ENCODE results near the gene RAD18. TPM values are rescaled to one million over a fixed set of nuclear protein-coding genes. Genes with fewer than 3 reads are reported as not detected.

RAD18 gene
- total and polyA plus RNA-seq, 4 donors: 1.2 to 9.0 (median 4.3) TPM

DNA sequence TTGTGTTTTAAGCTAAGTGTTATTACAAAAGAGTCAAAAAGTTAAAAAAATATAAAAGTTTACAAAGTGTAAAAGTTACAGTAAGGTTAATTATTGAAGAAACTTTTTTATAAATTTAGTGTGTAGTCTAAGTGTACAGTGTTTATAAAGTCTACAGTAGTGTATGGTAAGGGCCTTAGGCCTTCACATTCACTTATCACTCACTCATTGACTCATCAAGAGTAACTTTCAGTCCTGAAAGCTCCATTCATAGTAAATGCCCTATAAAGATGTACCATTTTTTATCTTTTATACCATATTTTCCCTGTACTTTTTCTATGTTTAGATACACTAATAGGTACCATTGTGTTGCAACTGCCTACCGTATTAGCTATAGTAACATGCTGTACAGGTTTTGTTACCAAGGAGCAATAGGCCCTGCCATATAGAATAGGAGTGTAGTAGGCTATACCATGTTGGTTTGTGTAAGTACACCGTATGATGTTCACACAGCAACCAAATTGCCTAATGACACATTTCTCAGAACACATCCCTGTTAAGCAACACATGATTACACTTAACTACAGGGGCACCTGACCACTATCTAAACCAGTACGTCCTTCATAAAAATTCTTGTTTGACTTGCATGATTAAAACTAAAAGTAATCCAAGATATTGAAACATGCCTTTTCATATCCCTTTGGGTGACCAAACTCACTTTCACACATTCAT, 17.2 kb downstream of the RAD18 start:
- WGBS: 64% methylated on average over 3 of the region's 3 CpGs
- H3K9me3 ChIP-seq (ENCODE audit: control insufficient read depth in 4 of 4, low read length in 3 of 4): no peaks in the 10 kb centered on the region
- peaks cover 1 to 6% (median 5%) of the 10 kb centered on the region in 4 donors for H3K36me3 ChIP-seq (ENCODE audit: control insufficient read depth in 4 of 4, insufficient read depth in 3 of 4, low read depth in 1 of 4, low read length in 3 of 4)
- H3K4me3 ChIP-seq (ENCODE audit: low read depth in 1 of 3, low read length in 3 of 3): no peak overlapping the region
- H3K27me3 ChIP-seq (ENCODE audit: control insufficient read depth in 4 of 4, insufficient read depth in 4 of 4, low read length in 3 of 4): no peaks in the 10 kb centered on the region
- no peak for DNase-seq (ENCODE audit: low spot score)
- no peaks in the 10 kb centered on the region for H3K4me1 ChIP-seq (ENCODE audit: control insufficient read depth in 4 of 4, insufficient read depth in 4 of 4, low read length in 3 of 4)
- H3K9ac ChIP-seq (ENCODE audit: low read depth in 1 of 2, low read length in 2 of 2): no peak overlapping the region
- no peak for TF ChIP-seq FOXA2 (IDR thresholded peaks at IDR 0.05)
- no peak for TF ChIP-seq RAD21 (IDR thresholded peaks at IDR 0.05)
- TF ChIP-seq GABPA (IDR thresholded peaks at IDR 0.05 in 1 of 2, conservative IDR thresholded peaks at IDR 0.05 in 1 of 2): no peak
- TF ChIP-seq YY1 (IDR thresholded peaks at IDR 0.05): no peak
- no peak for TF ChIP-seq HNF4G (IDR thresholded peaks at IDR 0.05)
- TF ChIP-seq, protein P1, sequence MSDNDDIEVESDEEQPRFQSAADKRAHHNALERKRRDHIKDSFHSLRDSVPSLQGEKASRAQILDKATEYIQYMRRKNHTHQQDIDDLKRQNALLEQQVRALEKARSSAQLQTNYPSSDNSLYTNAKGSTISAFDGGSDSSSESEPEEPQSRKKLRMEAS (IDR thresholded peaks at IDR 0.05): no peak
- TF ChIP-seq EGR1 (IDR thresholded peaks at IDR 0.05; ENCODE audit: low read depth in 2 of 2): no peak
- TF ChIP-seq NR2F2 (IDR thresholded peaks at IDR 0.05): no peak
- no peak for TF ChIP-seq SP1 (IDR thresholded peaks at IDR 0.05)
- TF ChIP-seq FOXA1 (IDR thresholded peaks at IDR 0.05): no peak
- TF ChIP-seq, protein P2, sequence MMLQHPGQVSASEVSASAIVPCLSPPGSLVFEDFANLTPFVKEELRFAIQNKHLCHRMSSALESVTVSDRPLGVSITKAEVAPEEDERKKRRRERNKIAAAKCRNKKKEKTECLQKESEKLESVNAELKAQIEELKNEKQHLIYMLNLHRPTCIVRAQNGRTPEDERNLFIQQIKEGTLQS (IDR thresholded peaks at IDR 0.05): no peak
- TF ChIP-seq, protein P3, sequence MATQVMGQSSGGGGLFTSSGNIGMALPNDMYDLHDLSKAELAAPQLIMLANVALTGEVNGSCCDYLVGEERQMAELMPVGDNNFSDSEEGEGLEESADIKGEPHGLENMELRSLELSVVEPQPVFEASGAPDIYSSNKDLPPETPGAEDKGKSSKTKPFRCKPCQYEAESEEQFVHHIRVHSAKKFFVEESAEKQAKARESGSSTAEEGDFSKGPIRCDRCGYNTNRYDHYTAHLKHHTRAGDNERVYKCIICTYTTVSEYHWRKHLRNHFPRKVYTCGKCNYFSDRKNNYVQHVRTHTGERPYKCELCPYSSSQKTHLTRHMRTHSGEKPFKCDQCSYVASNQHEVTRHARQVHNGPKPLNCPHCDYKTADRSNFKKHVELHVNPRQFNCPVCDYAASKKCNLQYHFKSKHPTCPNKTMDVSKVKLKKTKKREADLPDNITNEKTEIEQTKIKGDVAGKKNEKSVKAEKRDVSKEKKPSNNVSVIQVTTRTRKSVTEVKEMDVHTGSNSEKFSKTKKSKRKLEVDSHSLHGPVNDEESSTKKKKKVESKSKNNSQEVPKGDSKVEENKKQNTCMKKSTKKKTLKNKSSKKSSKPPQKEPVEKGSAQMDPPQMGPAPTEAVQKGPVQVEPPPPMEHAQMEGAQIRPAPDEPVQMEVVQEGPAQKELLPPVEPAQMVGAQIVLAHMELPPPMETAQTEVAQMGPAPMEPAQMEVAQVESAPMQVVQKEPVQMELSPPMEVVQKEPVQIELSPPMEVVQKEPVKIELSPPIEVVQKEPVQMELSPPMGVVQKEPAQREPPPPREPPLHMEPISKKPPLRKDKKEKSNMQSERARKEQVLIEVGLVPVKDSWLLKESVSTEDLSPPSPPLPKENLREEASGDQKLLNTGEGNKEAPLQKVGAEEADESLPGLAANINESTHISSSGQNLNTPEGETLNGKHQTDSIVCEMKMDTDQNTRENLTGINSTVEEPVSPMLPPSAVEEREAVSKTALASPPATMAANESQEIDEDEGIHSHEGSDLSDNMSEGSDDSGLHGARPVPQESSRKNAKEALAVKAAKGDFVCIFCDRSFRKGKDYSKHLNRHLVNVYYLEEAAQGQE (IDR thresholded peaks at IDR 0.05): no peak
- TF ChIP-seq TAF1 (conservative IDR thresholded peaks at IDR 0.05): no peak
- no peak for TF ChIP-seq HNF4A (conservative IDR thresholded peaks at IDR 0.05)
- no peak for TF ChIP-seq JUND (IDR thresholded peaks at IDR 0.05)
- TF ChIP-seq, protein P4, sequence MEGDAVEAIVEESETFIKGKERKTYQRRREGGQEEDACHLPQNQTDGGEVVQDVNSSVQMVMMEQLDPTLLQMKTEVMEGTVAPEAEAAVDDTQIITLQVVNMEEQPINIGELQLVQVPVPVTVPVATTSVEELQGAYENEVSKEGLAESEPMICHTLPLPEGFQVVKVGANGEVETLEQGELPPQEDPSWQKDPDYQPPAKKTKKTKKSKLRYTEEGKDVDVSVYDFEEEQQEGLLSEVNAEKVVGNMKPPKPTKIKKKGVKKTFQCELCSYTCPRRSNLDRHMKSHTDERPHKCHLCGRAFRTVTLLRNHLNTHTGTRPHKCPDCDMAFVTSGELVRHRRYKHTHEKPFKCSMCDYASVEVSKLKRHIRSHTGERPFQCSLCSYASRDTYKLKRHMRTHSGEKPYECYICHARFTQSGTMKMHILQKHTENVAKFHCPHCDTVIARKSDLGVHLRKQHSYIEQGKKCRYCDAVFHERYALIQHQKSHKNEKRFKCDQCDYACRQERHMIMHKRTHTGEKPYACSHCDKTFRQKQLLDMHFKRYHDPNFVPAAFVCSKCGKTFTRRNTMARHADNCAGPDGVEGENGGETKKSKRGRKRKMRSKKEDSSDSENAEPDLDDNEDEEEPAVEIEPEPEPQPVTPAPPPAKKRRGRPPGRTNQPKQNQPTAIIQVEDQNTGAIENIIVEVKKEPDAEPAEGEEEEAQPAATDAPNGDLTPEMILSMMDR (IDR thresholded peaks at IDR 0.05; ENCODE audit: low read depth, low read length, missing input control): no peak
- TF ChIP-seq, protein P5, sequence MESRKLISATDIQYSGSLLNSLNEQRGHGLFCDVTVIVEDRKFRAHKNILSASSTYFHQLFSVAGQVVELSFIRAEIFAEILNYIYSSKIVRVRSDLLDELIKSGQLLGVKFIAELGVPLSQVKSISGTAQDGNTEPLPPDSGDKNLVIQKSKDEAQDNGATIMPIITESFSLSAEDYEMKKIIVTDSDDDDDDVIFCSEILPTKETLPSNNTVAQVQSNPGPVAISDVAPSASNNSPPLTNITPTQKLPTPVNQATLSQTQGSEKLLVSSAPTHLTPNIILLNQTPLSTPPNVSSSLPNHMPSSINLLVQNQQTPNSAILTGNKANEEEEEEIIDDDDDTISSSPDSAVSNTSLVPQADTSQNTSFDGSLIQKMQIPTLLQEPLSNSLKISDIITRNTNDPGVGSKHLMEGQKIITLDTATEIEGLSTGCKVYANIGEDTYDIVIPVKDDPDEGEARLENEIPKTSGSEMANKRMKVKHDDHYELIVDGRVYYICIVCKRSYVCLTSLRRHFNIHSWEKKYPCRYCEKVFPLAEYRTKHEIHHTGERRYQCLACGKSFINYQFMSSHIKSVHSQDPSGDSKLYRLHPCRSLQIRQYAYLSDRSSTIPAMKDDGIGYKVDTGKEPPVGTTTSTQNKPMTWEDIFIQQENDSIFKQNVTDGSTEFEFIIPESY (IDR thresholded peaks at IDR 0.05): no peak
- no peak for TF ChIP-seq RXRA (IDR thresholded peaks at IDR 0.05)
- H3K27ac ChIP-seq (ENCODE audit: low read depth in 1 of 2, low read length in 2 of 2): no peak overlapping the region

Data from liver (tissue), 9 donors.